GM19193 (cell line): ENCODE results near the gene ANGPTL8.

Experiments
- POLR2A ChIP-seq: IDR thresholded peaks from 4 replicates; pipeline ENCODE4 v1.6.1; 2011; ENCODE audit not compliant: insufficient read depth, insufficient read length; ENCODE audit errors: extremely low read depth

ANGPTL8 gene

DNA sequence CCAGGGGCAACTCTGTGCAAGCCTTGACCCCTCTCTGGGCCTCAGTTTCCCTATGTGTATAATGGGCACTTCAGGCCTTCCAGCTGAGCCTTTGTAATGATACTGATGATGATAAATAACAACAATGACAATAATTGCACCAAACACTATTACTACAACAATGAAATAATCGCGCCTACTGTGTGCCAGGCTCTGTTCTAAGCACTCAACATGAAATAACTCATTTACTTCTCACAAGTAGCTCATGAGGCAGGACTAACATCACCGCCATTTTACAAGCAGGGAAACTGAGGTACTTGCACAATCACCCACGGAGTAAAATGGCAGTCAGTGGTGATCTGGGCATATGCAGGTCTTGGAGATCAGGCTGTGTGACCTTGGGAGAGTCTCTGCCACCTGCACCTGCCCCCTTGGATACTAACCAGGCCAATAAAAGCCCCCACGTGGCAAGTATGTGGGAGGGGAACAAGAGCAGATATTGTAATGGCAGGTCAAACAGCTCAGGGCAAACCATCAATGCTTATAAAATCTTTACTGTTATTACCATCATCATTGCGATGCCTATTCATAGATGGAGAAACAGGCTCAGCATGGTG is 540 bp upstream of the ANGPTL8 start:
- no peak for TF ChIP-seq POLR2A

DNA sequence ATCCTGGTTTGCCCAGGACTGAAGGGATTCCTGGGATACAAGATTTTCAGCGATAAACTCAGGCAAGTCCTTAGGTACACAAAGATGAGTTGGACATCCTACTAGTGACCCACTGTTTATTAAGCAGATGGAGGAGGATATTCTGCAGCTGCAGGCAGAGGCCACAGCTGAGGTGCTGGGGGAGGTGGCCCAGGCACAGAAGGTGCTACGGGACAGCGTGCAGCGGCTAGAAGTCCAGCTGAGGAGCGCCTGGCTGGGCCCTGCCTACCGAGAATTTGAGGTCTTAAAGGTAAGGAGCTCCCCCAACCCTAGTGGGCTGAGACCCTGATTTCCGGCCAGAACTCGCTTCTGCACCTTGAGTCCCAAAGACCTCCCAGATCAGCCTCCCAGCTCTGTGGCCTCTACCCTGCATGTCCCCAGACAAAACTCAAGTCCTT is 607 bp downstream of the ANGPTL8 start:
- no peak for TF ChIP-seq POLR2A

DNA sequence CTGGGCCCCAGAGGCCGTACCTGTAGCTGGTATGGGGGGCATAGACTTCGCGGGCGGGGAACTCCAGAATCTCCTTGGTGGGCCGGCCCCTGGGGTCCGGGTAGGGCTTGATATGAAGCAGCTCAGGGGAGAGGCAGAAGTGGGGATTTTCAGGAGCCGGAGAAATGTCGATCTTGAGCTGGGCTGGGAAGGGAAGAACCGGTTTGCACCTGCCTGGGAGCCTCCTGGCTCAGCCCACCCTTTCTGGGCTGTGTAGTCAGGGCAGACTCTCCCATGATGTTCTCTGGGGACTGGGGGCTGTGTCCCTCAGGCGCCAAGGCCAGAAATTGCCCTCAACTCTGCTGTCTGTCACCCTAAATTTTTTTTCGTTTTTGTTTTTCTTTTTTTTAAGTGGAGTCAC is 2.6 kb downstream of the ANGPTL8 start:
- TF ChIP-seq POLR2A, result no peak

DNA sequence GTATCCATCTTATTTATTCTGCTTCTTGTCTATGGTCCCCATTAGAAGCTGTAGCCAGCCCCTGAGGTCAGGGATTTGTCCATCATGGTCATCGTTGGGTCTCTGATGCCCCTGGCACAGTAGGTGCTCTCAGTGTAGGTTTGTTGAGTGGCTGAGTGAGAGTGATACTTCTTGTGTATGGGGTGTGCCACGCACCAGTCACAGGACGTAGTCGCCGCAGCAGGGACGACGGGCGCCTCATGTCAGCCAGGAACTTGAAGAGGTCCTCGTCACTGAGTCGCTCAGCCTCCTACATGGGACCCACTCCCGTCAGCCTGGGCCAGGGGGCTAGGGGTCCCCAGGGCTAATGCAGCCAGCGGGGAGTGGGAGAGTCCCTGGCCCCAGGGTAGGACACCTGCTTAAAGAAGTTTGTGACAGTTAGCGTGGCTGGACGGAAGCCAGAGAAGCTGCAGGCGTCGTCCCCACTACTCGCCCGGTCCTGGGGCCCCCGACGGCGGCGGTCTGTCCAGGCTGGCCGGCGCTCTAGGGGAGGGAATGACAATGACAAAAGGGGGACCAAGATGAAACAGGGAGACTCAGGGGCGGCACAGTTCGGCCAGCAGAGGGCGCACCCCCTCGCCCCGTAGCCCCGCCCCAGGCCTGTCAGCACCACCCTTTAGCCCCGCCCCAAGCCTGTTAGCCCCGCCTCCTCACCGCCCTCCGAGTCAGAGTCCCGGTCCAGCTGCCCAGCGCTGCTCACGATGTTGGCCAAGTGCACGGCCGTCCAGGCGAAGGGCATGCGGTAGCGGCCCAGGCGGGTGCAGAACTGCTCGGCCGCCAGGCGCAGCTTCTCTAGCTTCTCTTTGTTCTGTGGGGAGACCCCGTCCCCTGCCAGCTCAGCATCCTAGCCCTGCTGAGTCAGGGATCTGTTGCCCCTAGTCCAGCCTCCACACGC is 3.7 kb downstream of the ANGPTL8 start:
- TF ChIP-seq POLR2A, result no peak

DNA sequence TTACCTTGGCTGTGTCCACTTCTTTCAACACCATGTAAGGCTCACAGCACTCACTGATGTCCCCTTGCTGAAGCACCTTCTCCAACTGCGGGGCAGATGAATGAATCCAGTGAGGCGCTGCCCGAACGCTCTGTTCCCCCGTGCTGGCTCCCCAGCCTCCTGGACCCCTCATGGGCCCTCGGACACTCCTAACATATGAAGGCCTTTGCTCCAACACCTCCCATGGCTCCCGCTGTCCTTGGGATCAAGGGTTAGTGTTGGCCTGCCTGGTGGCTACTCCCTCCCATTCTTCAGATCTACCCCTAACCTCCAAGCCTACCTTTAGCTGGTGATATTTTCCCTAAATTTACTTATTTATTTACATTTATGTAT is 4.4 kb downstream of the ANGPTL8 start:
- TF ChIP-seq POLR2A, result no peak

DNA sequence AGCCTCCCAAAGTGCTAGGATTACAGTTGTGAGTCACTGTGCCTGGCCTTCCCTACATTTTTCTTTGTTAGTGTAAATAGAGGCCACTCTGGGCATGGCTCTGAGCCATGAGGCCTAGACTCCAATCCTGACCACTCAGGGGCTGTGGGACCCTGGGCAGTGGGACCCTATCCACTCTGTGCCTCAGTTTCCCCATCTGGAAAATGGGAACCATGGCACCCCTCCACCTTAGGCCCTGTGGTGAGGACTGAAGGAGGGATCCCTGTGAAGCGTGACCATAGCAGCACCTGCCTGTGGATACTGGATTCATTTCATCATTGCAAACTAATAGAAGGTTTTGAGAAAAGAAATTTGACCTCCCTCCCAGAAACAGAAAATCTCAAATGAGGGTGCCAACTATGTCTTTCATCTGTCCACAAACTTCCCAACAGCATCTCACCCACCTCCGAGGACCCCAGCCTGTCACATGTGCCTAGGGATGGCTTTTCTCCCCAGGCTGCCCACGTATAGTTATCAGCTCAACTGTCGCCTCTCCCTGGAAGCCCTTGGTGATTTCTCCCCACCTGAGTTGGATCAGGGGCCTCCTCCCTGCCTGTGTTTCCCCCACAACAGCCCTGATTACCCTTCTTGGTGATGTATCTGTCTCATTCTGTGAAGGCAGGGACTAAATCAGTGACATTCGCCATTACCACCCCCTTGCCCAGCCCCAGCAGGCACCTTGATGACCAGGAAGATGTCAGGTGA is 5.6 kb downstream of the ANGPTL8 start:
- no peak for TF ChIP-seq POLR2A

DNA sequence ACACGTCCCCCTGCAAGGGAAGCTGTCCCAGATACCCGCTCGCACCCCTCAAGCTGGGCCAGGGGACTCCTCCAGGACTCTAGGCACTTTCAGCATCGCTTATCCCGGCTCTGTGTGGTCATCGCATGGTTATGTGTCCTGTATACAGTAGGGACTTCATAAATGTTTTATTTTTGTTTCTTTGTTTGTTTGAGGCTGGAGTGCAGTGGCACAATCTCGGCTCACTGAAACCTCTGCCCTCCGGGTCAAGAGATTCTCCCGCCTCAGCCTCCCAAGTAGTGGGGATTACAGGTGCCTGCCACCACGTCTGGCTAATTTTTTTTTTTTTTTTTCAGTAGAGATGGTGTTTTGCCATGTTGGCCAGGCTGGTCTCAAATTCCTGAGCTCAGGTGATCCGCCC is 7.5 kb downstream of the ANGPTL8 start:
- no peak for TF ChIP-seq POLR2A

DNA sequence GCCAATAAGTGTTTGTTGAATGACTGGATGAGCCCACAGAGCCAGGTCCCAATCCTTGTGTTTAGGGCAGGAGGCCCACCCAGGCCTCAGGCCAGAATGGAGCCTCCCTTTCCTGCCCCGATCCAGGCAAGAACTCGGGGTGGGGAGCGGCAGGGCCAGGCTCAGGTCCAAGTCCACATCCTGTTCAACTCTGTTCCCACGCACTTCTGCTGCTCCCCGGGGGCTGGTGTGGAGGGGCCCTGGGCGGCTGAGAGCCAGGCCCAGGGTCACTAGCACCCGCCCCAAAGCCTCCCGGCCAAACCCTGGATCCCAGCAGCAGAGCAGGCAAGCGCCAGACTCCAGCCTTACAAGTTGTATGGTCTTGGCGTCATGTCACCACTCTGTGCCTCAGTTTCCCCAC is 8.0 kb downstream of the ANGPTL8 start:
- TF ChIP-seq POLR2A, result no peak

DNA sequence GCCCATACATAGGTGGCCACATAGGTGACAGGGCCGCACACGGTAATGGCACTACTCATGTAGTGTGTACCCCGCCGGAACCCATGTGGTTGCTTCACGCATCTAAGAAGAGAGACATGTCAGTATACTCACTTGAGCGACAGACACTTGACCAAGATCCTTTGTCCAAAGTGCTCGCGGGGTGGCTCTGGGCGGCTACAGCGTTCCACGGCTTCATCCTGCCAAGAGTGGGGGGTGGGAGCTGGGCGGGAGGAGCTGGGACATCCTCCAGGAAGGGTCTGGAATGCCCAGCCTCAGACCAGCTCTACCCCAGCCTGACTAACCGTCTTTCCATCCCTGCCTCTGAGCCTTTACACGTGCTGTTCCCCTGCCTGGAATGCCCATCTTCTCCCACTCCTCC is 8.5 kb downstream of the ANGPTL8 start:
- no peak for TF ChIP-seq POLR2A

DNA sequence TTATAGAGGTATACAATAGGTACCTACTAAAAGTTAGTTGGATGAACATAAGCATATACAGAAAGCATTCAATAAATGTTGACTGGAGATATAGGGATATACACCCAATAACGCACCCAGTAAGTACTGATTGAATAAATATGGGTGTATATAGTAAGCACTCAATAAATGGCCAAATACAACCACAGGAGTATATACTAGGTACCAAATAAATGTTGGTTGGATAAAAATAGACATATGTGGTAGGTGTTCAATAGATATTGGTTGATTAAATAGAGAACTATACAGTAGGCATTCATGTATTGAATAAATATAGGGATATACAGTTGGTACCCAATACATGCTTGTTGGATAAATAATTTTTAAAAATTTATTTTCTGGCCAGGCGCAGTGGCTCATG is 9.4 kb downstream of the ANGPTL8 start:
- no peak for TF ChIP-seq POLR2A

DNA sequence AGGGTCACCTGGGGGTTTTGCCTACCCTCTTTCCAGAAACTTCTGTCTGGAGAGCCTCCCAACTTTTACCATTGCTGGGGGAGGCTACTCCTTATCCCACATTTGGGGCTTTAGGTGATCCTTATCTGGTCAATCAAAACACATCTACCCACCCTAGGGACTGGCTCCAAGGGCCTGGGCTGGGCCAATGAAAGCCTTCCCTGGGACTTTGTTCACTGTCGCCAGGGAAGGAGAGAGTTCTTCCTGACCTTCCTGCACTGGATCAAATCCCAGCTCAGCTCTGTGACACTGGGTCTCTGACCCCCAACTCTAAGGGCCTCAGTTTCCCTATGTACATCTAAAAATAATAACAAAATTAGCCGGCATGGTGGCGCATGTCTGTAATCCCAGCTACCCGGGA is 11.8 kb downstream of the ANGPTL8 start:
- no peak for TF ChIP-seq POLR2A

DNA sequence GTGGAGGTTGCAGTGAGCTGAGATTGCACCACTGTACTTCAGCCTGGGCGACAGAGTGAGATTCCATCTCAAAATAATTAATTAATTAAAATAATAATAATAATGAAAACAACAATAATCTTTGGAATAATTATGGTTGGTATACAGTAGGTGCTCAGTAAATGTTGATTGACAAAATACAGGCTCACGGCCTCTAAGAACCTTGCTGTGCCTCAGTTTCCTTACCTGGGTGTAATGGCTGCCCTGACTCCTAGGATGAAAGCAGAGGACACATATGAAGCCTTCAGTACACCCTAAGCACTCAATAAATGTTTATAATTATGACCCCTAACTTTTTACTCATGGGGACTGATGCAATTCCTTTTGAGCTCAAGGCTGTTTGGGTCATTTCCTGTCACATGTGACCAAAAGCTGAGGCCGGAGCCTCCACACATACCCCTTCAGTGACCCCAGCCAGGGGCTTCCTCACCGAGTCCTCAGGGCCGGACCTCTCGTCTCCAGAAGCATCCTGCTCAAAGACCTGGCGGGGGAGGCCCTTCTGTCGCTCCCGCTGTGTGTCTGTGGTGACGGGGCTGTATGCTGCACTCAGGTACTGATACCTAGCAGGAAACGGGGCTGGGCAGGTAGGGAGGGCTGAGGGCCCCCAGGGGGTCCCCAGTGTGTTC is 12.4 kb downstream of the ANGPTL8 start:
- no peak for TF ChIP-seq POLR2A

DNA sequence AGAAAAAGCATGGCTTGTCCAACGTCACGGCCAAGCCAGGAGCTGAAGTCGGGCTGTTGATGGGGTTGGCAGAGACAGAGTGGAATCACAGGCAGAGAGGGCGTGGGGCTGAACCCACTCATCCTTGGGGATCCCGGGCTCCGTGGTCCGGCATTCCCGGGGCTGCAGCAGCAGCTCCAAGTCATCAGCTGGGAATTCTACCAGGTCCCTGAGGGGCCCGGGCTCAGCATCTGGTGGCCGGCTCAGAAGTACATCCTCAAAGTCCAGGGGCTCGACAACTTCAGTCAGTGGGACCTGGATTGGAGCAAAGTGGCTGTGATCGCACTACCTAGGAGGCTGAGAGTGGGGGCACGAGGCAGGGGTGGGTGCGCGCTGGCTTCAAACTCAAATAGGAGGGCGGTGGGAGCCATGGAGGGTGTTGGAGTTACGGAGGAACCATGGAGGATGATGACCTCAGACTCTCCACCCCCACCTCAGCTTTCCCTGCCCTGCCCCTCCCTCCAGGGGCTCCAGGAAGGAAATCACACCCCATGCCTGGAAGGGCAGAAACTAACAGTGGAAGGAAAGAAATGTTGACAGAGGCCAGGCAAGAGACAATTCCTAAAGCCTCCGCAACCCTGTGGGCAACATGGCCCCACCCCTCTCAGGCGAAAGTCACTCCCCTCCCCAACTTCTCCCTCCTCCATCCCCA is 13.4 kb downstream of the ANGPTL8 start:
- TF ChIP-seq POLR2A, result no peak

DNA sequence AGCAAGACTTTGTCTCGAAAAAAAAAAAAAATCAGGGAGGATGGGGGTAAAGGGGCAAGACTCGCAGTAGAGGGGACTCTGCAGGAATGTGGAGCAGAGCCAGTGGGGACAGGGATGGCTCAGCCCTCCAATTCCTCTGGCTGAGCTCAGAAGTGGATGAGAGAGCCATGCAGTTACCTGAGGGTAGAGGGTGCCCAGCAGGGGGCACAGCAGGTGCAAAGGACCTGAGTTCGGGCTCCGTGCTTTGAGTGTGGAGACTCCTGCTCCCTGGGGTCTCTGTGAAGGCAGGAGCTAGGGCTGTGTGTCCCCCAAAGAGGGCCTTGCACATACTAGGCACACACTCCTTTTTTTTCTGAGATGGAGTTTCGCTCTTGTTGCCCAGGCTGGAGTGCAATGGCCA is 15.2 kb downstream of the ANGPTL8 start:
- no peak for TF ChIP-seq POLR2A
